ENCODE measurements around the gene TMEM126A.
"Not testable (repeated sequence)": the region's sequence is repeated elsewhere in the genome, so short reads cannot be mapped to it uniquely, and the experiment has no call there.

The TMEM126A gene

GRCh38 chr11:85647604-85648299 lies at the start of gene TMEM126A:
Gene TMEM126A (plus strand): TSS chr11:85647967. CDS start chr11:85650256, 2,289 bp downstream.
- DNase-seq, result peak; percentile 30 to 95 (median 82)

- no peak for DNase-seq
These were observed 48.7 kb upstream of the TMEM126A start for GRCh38 chr11:85599083-85599482.

GRCh38 chr11:85602526-85603213 lies 45.1 kb upstream of the TMEM126A start:
- no peak for DNase-seq

DNA sequence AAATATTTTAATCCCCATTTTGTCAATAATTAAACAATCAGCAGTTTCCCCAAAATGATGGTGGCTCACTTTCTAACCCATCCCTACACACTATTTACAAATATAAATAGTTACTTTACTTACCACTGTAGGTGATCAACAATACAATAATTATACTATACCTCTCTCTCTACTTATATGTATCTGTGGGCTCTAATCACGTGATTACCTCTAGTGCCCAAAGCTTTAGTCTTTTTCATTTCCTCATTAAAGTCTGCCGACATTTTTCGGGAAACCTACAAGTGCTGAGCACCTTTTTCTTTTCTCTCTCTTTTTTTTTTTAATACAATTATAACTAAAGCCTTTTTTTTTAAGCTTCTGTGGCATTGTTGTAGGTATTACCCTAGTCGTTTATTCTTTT lies 44.5 kb upstream of the TMEM126A start:
- no peak for DNase-seq

DNA sequence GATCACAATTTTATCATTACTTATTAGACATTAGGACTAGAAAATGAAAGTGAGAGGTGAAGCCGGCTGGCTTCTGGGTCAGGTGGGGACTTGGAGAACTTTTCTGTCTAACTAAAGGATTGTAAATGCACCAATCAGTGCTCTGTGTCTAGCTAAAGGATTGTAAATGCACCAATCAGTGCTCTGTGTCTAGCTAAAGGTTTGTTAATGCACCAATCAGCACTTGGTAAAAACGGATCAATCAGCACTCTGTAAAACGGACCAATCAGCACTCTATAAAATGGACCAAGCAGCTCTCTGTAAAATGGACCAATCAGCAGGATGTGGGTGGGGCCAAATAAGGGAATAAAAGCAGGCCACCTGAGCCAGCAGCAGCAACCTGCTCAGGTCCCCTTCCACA lies 41.5 kb upstream of the TMEM126A start:
- DNase-seq, result not testable (repeated sequence)

DNA sequence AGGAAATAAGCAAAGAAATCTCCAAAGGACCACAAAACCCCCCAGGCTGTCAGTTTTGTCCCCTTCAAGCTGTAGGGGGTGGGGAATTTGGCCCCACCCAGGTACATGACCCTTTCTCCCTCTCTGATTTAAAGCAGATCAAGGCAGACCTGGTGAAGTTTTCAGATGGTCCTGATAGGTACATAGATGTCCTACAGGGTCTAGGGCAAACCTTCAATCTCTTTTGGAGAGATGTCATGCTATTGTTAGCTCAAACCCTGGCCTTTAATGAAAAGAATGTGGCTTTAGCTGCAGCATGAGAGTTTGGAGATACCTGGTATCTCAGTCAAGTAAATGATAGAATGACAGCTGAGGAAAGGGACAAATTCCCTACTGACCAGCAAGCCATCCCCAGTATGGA lies 39.1 kb upstream of the TMEM126A start:
- not testable (repeated sequence) for DNase-seq

GRCh38 chr11:85609286-85609685 lies 38.5 kb upstream of the TMEM126A start:
- not testable (repeated sequence) for DNase-seq

DNA sequence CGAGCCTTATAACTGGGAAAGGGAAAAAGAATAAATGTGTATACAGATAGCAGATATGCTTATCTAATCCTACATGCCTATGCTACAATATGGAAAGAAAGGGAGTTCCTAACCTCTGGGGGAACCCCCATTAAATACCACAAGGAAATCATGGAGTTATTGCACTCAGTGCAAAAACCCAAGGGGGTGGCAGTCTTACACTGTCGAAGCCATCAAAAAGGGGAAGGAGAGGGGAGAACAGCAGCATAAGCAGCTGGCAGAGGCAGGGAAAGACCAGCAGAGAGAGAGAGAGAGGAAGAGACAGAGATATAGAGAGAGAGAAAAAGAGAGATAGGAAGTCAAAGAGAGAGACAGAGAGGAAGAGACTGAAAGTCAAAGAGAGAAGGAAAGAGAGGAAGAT lies 36.1 kb upstream of the TMEM126A start:
- not testable (repeated sequence) for DNase-seq

DNA sequence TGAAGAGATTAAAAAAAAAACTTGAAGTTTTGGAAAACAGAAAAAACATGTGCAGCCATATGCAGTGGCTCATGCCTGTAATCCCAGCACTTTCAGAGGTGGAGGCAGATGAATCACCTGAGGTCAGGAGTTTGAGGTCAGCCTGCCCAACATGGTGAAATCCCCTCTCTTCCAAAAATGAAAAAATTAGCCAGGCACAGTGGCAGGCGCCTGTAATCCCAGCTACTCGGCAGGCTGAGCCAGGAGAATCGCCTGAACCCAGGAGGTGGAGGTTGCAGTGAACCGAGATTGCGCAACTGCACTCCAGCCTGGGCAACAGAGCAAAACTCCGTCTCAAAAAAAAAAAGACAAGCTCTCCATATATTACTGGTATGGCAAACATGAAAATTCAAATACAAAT lies 28.3 kb upstream of the TMEM126A start:
- no peak for DNase-seq

- no peak for DNase-seq
These were observed 27.5 kb upstream of the TMEM126A start for GRCh38 chr11:85620256-85620655.

DNA sequence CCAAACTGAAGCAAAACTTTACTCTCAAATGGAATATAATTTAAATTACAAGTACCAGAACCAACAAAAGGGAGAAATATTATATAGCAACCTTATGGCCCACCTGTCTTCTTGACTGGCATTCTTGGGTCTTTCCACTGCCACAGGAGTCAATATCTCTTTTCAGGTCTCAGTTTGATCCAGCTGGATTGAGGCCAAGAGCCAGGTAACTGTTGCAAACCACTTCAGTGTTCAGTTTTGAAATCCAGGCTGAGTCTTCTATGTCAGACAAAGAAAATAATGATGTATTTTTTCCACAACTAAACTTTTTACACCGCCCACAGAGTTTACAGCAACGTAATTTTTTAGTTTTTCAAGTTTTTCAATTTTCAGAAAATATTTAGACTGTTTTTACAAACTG lies 21.3 kb upstream of the TMEM126A start:
- no peak for DNase-seq

GRCh38 chr11:85627332-85627997 lies 20.3 kb upstream of the TMEM126A start, which contains the start of gene DLG2:
Gene DLG2 (minus strand): TSS chr11:85627344.
- peak in 41 of 56 donors; percentile 21 to 80 (median 60) for DNase-seq

DNA sequence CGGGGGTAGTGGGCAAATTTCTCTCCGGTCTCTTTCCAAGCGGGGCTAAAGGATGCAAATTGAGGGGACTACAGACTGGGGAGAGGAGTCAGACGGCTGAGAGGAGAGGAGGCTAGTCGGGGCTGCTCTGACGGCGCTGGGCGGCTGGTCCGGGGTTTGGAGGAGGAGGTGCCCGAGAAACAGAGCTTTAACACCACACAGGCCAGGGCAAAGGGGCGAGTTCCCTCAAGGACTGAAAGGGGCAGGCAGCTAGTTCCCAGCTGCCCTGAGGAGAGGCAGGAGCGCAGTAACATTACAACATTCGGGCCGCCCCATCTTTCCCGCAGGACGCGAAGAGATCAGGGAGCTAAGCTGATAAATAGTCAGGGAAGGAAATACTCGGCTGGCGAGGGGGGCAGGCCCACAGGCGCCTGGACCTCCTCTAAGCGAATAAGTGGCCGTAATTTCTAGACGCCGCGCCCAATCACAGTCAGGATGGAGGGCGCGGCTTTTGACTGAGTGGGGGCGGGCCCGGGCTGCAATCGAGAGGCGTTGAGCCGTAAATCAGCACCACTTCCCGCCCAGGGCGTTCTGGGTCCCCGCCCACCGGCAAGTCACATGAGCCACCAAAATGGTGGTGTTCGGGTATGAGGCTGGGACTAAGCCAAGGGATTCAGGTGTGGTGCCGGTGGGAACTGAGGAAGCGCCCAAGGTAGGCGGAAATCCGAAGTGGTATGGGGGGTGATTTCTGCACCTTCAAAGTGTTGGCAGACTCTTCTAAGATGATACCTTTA lies 19.6 kb upstream of the TMEM126A start, which contains the start of gene TMEM126B:
Gene TMEM126B, plus strand, starts transcription at position 596 of the 773 bp plus-strand sequence. Its CDS starts 15 bp downstream, at position 611.
- peak; percentile 78 to 99 (median 97) for DNase-seq

GRCh38 chr11:85628771-85629341 lies 18.9 kb upstream of the TMEM126A start:
- peak in 2 of 56 donors; percentile 33 to 47 for DNase-seq

DNA sequence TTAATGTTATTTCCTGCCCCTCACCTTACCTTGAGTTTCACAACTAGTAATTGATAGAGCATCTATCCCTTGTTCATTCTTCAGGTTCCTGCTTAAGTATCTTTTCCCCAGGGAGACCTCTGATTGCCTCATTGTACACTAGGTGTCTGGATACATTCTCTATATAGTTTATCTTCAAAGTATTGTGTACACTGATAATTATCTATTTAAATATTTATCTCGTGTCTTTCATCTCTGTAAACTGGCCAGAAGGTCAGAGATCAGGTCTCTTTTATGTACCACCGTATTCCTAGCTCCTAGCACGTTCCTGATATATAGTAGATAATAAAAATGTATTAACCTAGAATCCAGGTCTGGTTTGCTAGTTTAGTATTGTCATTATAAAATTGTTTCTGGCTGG lies 13.0 kb upstream of the TMEM126A start:
- DNase-seq, result no peak

DNA sequence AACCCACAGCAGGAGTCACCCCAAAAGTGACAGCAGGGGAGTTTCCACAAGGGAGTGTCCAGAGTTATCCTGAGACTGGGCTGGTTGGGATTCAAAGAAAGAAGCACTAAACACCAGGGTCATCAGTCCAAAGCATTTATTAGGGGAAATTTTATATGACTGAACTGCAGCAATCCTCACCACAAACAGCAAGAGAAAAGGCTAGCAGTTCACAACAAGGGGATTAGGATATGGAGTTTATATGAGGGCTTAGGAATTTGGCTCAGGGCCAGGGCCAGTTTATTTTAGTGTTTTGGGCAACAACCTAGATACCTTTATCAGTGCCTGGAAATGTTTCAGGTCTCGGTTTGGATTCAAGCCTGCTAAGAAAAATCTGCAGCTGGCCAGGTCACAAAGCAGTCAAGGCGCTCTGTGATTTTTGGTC lies 4.6 kb upstream of the TMEM126A start:
- no peak for DNase-seq

DNA sequence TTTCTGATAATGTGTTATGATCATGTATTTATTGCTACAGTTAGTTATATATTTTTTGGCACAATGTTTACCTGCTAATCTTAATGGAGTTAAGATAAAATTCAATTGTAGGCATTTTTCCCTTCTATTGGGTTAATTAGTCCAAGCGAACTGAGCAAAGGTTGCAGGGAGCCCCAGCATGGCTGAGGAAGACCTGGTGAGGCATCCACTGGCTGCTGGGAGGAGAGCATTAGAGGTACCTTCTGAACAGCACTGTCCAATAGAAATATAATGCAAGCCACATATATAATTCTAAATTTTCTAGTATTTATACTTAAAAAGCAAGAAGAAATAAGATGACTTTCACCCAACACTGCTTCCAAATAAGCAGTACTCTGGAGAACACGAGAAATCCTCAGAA lies 689 bp upstream of the TMEM126A start:
- DNase-seq, result no peak

GRCh38 chr11:85651118-85651517 lies 3.4 kb downstream of the TMEM126A start:
- no peak for DNase-seq

GRCh38 chr11:85652786-85653447 lies 5.2 kb downstream of the TMEM126A start:
- no peak for DNase-seq

GRCh38 chr11:85654343-85654742 lies 6.6 kb downstream of the TMEM126A start:
- not testable (repeated sequence) for DNase-seq

All from nucleus accumbens (tissue), 56 donors.